HL-60 (cell line): ENCODE data around the gene A2M.
A peak's percentile ranks its signal among the peaks of the same experiment; 100 is the strongest.

ENCODE experiments used
- DNase-seq, 2 experiments: peaks; one replicate each; pipeline ENCODE4 v3.0.0-alpha.2; 2010 to 2020; ENCODE audit warnings: low read depth in 1 of 2, low spot score in 1 of 2
- H3K27ac ChIP-seq: fragments of 250-450 bp; sonication (Bioruptor Pico); replicated peaks from 2 replicates; pipeline ENCODE4 v1.5.1; 2020; ENCODE audit warnings: mild to moderate bottlenecking, moderate library complexity
- H3K27me3 ChIP-seq: fragments of 250-450 bp; sonication (Bioruptor Pico); 2 replicates; pipeline ENCODE4 v1.5.1; 2021; ENCODE audit warnings: mild to moderate bottlenecking, moderate library complexity; ENCODE audit not compliant: insufficient read depth, poor library complexity, severe bottlenecking
- H3K4me3 ChIP-seq: replicated peaks from 2 replicates; pipeline ENCODE4 v1.5.1; 2011; ENCODE audit warnings: mild to moderate bottlenecking, control low read depth, low read length; ENCODE audit not compliant: insufficient read depth
- CTCF ChIP-seq: IDR thresholded peaks from one replicate; pipeline ENCODE4 v1.5.1; 2011; ENCODE audit warnings: low read length, control low read depth, inconsistent platforms; ENCODE audit not compliant: insufficient read depth
- GABPA ChIP-seq: IDR thresholded peaks from 2 replicates; pipeline ENCODE4 v1.6.1; 2012; ENCODE audit warnings: low read depth
- POLR2AphosphoS5 ChIP-seq: IDR thresholded peaks from 2 replicates; pipeline ENCODE4 v1.6.1; 2012; ENCODE audit warnings: low read depth
- REST ChIP-seq: IDR thresholded peaks from 2 replicates; pipeline ENCODE4 v1.6.1; 2012; ENCODE audit warnings: low read depth; ENCODE audit not compliant: insufficient replicate concordance
- SPI1 ChIP-seq: IDR thresholded peaks from 2 replicates; pipeline ENCODE4 v1.6.1; 2012; ENCODE audit warnings: low read depth, mild to moderate bottlenecking, borderline replicate concordance

Gene A2M

GRCh38 chr12:9034095-9034494 is 81.6 kb downstream of the A2M start:
- no peak for DNase-seq
- Histone ChIP-seq H3K27ac (no peak overlapping the region), H3K4me3 (no peak overlapping the region), H3K27me3 (no peaks in the 10 kb centered on the region)
- no peak for TF ChIP-seq POLR2AphosphoS5
- no peak for TF ChIP-seq CTCF

GRCh38 chr12:9033265-9033887 is 82.3 kb downstream of the A2M start:
- DNase-seq = no peak
- no peak for TF ChIP-seq CTCF
- no peak for TF ChIP-seq GABPA
- TF ChIP-seq SPI1 = no peak
- no peak for TF ChIP-seq POLR2AphosphoS5
- no peak for TF ChIP-seq REST
- Histone ChIP-seq H3K27me3 (no peaks in the 10 kb centered on the region), H3K4me3 (no peak overlapping the region), H3K27ac (no peak overlapping the region)

- no peaks in the 10 kb centered on the region for H3K27me3 ChIP-seq
- H3K4me3 ChIP-seq = no peak overlapping the region
- peak in 1 of 2 experiments; percentile 13 for DNase-seq
- H3K27ac ChIP-seq = no peak overlapping the region
- TF ChIP-seq REST (no peak), SPI1 (no peak)
Observed at GRCh38 chr12:9032202-9032964, 83.3 kb downstream of the A2M start.

- Histone ChIP-seq H3K27ac (no peak overlapping the region), H3K27me3 (no peaks in the 10 kb centered on the region)
Observed at GRCh38 chr12:9030776-9031175, 84.9 kb downstream of the A2M start.

More at GRCh38 chr12:9030776-9031175, 84.9 kb downstream of the A2M start:
- TF ChIP-seq POLR2AphosphoS5 (no peak), CTCF (no peak), REST (no peak), GABPA (no peak), SPI1 (no peak)
- no peak for DNase-seq
- H3K4me3 ChIP-seq = no peak overlapping the region
